ENCODE results near the gene GRHL1.

The GRHL1 gene

GRCh38 chr2:10042301-10043161 is 91.0 kb downstream of the GRHL1 start:
- no peak for DNase-seq (ENCODE audit: low read depth)

- DNase-seq (ENCODE audit: low read depth) = peak; percentile 61
Measured at GRCh38 chr2:10043256-10043905, 91.9 kb downstream of the GRHL1 start, which contains the start of gene KLF11. KLF11 (plus strand) TSS chr2:10043550; CDS start chr2:10043717, 167 bp downstream.

GRCh38 chr2:10043906-10044601 is 92.6 kb downstream of the GRHL1 start:
- DNase-seq (ENCODE audit: low read depth) = peak; percentile 94

GRCh38 chr2:10045561-10046355 is 94.3 kb downstream of the GRHL1 start:
- DNase-seq (ENCODE audit: low read depth) = no peak

GRCh38 chr2:10046931-10047330 is 95.4 kb downstream of the GRHL1 start:
- no peak for DNase-seq (ENCODE audit: low read depth)

GRCh38 chr2:10047616-10048500 is 96.4 kb downstream of the GRHL1 start:
- no peak for DNase-seq (ENCODE audit: low read depth)

- DNase-seq (ENCODE audit: low read depth) = no peak
Measured at GRCh38 chr2:10048501-10049171, 97.1 kb downstream of the GRHL1 start.

Data from stimulated activated CD8-positive, alpha-beta memory T cell treated with anti-CD3 and anti-CD28 coated beads, Interleukin-15, amount 100 ng/mL, for 1 hour (primary cell).